Endothelial cell of umbilical vein (primary cell): ENCODE measurements around the gene MCOLN3. TPM values are rescaled to one million over a fixed set of nuclear protein-coding genes. Genes with fewer than 3 reads are reported as not detected.

Source experiments
- BruUV-seq: library from RNA; stranded (reverse); fragments of 400-500 nt; replicated peaks from 2 replicates; lab custom pipeline; 2021; lab: Mats Ljungman, UMichigan
- CTCF ChIA-PET: fragments of 300-600, 350-600 bp; sonication (Branson Sonifier 250); formaldehyde crosslinking; loops from one replicate; lab custom pipeline; 2021; ENCODE audit warnings: antibody characterized with exemption, inconsistent platforms; lab: Charles Lee
- POLR2A ChIA-PET: fragments of 300-600, 350-600 bp; sonication (Branson Sonifier 250); formaldehyde crosslinking; loops from one replicate; lab custom pipeline; 2021; ENCODE audit warnings: antibody characterized with exemption, inconsistent platforms; lab: Charles Lee
- DNase-seq: peaks from one replicate; pipeline ENCODE4 v3.0.0-alpha.2; 2011; ENCODE audit warnings: low read depth, low spot score
- FAIRE-seq: peaks from 2 replicates; lab custom pipeline; 2011; peaks lifted over from hg19 to GRCh38; lab: Jason Lieb, UNC
- H2AFZ ChIP-seq: 2 replicates; pipeline ENCODE4 v1.6.0; 2012; ENCODE audit warnings: low read depth, low read length, control low read depth, inconsistent platforms
- H3K27ac ChIP-seq: 2 replicates; pipeline ENCODE4 v1.5.1; 2011; ENCODE audit warnings: low read depth, mild to moderate bottlenecking, control low read depth, low read length, moderate library complexity; ENCODE audit not compliant: insufficient read depth
- H3K27me3 ChIP-seq, 2 experiments: 2 replicates each; pipeline versions ENCODE4 v1.6.0 to v1.6.1; 2011; ENCODE audit warnings: low read length in 2 of 2, mixed read lengths in 1 of 2; ENCODE audit not compliant: control insufficient read depth in 2 of 2, insufficient read depth in 2 of 2
- H3K36me3 ChIP-seq, 2 experiments: 2 replicates in 1 of 2; 3 replicates in 1 of 2; pipeline ENCODE4 v1.5.1; 2011; ENCODE audit warnings: low read length in 2 of 2, mild to moderate bottlenecking in 1 of 2, moderate library complexity in 1 of 2; ENCODE audit not compliant: control insufficient read depth in 2 of 2, insufficient read depth in 2 of 2; ENCODE audit errors: extremely low read depth in 1 of 2
- H3K4me1 ChIP-seq: 3 replicates; pipeline ENCODE4 v1.5.1; 2011; ENCODE audit warnings: mild to moderate bottlenecking, low read length; ENCODE audit not compliant: control insufficient read depth, insufficient read depth; ENCODE audit errors: extremely low read depth
- H3K4me2 ChIP-seq: 2 replicates; pipeline ENCODE4 v1.6.1; 2011; ENCODE audit warnings: low read length, control low read depth, mixed read lengths; ENCODE audit not compliant: insufficient read depth
- H3K4me3 ChIP-seq, 3 experiments: fragments of 200-600 bp in 1 of 3; sonication (generic), shearing (Covaris generic) in 1 of 3; replicated peaks in 1 of 3; 2 replicates each; pipeline ENCODE4 v1.5.1; 2011 to 2016; ENCODE audit warnings: control low read depth in 3 of 3, low read length in 3 of 3, mild to moderate bottlenecking in 2 of 3, inconsistent platforms in 1 of 3, low read depth in 1 of 3, moderate library complexity in 1 of 3; ENCODE audit not compliant: insufficient read depth in 1 of 3
- H3K79me2 ChIP-seq: 2 replicates; pipeline ENCODE4 v1.6.0; 2012; ENCODE audit warnings: low read length, inconsistent platforms; ENCODE audit not compliant: control insufficient read depth, insufficient read depth
- H3K9ac ChIP-seq: replicated peaks from 2 replicates; pipeline ENCODE3; 2011; ENCODE audit warnings: low read length, control low read depth; ENCODE audit not compliant: insufficient read depth; ENCODE audit errors: extremely low read depth
- H3K9me1 ChIP-seq: replicated peaks from 3 replicates; pipeline ENCODE4 v1.6.0; 2011; ENCODE audit warnings: mild to moderate bottlenecking, low read length; ENCODE audit not compliant: control insufficient read depth, insufficient read depth; ENCODE audit errors: extremely low read depth
- H3K9me3 ChIP-seq: replicated peaks from 2 replicates; pipeline ENCODE4 v1.5.1; 2012; ENCODE audit warnings: low read length, inconsistent platforms; ENCODE audit not compliant: control insufficient read depth, insufficient read depth
- H4K20me1 ChIP-seq: replicated peaks from 2 replicates; pipeline ENCODE3; 2011; ENCODE audit warnings: mild to moderate bottlenecking, low read length; ENCODE audit not compliant: control insufficient read depth, insufficient read depth; ENCODE audit errors: extremely low read depth
- EZH2 ChIP-seq: IDR thresholded peaks from 2 replicates; pipeline ENCODE4 v1.6.1; 2012; ENCODE audit warnings: borderline replicate concordance, low read depth, mild to moderate bottlenecking, moderate library complexity, low read length, inconsistent platforms; ENCODE audit not compliant: severe bottlenecking
- FOS ChIP-seq: IDR thresholded peaks from 2 replicates; pipeline ENCODE4 v1.6.1; 2011; ENCODE audit warnings: mild to moderate bottlenecking, low read length, moderate library complexity, borderline replicate concordance; ENCODE audit not compliant: insufficient read depth
- GATA2 ChIP-seq: IDR thresholded peaks from 2 replicates; pipeline ENCODE4 v1.7.0; 2011; ENCODE audit warnings: low read depth, mild to moderate bottlenecking, moderate library complexity, mixed read lengths, low read length; ENCODE audit not compliant: insufficient read length, insufficient read depth
- JUN ChIP-seq: IDR thresholded peaks from 2 replicates; pipeline ENCODE4 v1.6.1; 2011; ENCODE audit warnings: borderline replicate concordance, low read depth; ENCODE audit not compliant: insufficient read length, insufficient read depth
- MYC ChIP-seq: IDR thresholded peaks from one replicate; pipeline ENCODE4 v1.6.1; 2011; ENCODE audit warnings: mild to moderate bottlenecking, low read depth, low read length
- POLR2A ChIP-seq: IDR thresholded peaks from 2 replicates; pipeline ENCODE4 v1.6.1; 2012; ENCODE audit warnings: low read depth, mild to moderate bottlenecking, control low read depth, low read length
- POLR2AphosphoS5 ChIP-seq: IDR thresholded peaks from 2 replicates; pipeline ENCODE4 v1.6.1; 2012; ENCODE audit warnings: low read depth, mild to moderate bottlenecking, control low read depth, low read length, moderate library complexity; ENCODE audit not compliant: insufficient read depth
- dilution Hi-C: fragments of 300-500 bp; cut with MboI; formaldehyde crosslinking; loops from one replicate; pipeline ENCODE4 v1.15.0; 2019; ENCODE audit warnings: low sequenced_read_pairs; ENCODE audit not compliant: extremely low pct_ligation_motif_present
- intact Hi-C: fragments of 100-400 bp; cut with micrococcal nuclease; formaldehyde crosslinking; loops from one replicate; pipeline ENCODE4 v1.10.0; 2022
- polyA plus RNA-seq, 4 experiments: library from polyadenylated mRNA; depleted of rRNA in 3 of 4; stranded (reverse) in 3 of 4; unstranded in 1 of 4; fragments of >200 nt; gene quantifications; 2 replicates each; pipeline versions ENCODE4 v1.2.1 to v1.2.3, GENCODE V29; 2011 to 2012; ENCODE audit warnings: missing spikeins in 1 of 4
- total RNA-seq: library from RNA; stranded (reverse); gene quantifications from 2 replicates; pipeline ENCODE4 v1.2.3, GENCODE V29; 2021
- TF ChIP-seq, protein P1 (sequence below): IDR thresholded peaks from 2 replicates; pipeline ENCODE4 v1.6.1; 2011; ENCODE audit not compliant: insufficient read depth, insufficient read length
- TF ChIP-seq, protein P2 (sequence below), 2 donors: IDR thresholded peaks; 1 replicate in 1 of 2; 2 replicates in 1 of 2; pipeline ENCODE4 v1.5.1; 2011; ENCODE audit warnings: low read length in 2 of 2, mild to moderate bottlenecking in 2 of 2, moderate library complexity in 2 of 2, control low read depth in 1 of 2, inconsistent platforms in 1 of 2, low read depth in 1 of 2; ENCODE audit not compliant: insufficient read depth in 1 of 2; ENCODE audit errors: extremely low read depth in 1 of 2

Gene MCOLN3
- total and polyA plus RNA-seq, 2 donors (not counting 3 experiments of a cell fraction or from before 2014, with no cell fraction given), result 0.06 TPM; not detected in 1

DNA sequence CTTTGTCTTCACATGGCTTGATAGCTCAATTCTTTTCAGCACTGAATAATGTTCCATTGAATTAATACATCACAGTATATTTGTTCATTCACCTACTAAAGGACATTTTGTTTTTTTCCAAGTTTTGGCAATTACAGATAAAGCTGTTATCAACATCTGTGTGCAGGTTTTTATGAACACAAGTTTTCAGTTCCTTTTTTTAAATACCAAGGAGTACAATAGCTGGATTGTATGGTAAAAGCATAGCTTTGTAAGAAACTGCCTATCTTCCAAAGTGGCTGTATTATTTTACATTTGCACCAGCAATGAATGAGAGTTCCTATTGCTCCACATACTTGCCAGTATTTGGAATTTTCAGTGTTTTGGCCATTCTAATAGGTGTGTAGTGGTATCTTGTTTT lies 46.6 kb downstream of the MCOLN3 start:
- no peak overlapping the region for H3K4me3 ChIP-seq
- H3K9me1 ChIP-seq, result no peaks in the 10 kb centered on the region
- H3K27ac ChIP-seq, result no peak overlapping the region
- ChIA-PET POLR2A (no interaction called here), CTCF (interaction anchor here (1.5 kb wide), 2 partner anchors 9 to 57 kb away, joined by 3 to 5 read pairs; no protein-coding TSS in a partner anchor)
- FAIRE-seq, result no peak
- no peaks in the 10 kb centered on the region for H3K9me3 ChIP-seq
- H3K4me1 ChIP-seq, result peaks cover 3% of the 10 kb centered on the region
- H3K9ac ChIP-seq, result no peak overlapping the region
- peaks cover 38 to 58% of the 10 kb centered on the region in 2 experiments for H3K27me3 ChIP-seq
- H3K4me2 ChIP-seq, result no peak overlapping the region
- no peak overlapping the region for H2AFZ ChIP-seq
- no peak for DNase-seq
- dilution Hi-C loops (no loop called here), intact Hi-C loops (no loop called here)
- no peaks in the 10 kb centered on the region for H4K20me1 ChIP-seq
- BruUV-seq, result no TSS peak
- no peaks in the 10 kb centered on the region for H3K79me2 ChIP-seq
- TF ChIP-seq FOS (no peak), GATA2 (no peak), JUN (no peak), POLR2A (no peak), POLR2AphosphoS5 (no peak), MYC (no peak), EZH2 (no peak)
- TF ChIP-seq, protein P1, sequence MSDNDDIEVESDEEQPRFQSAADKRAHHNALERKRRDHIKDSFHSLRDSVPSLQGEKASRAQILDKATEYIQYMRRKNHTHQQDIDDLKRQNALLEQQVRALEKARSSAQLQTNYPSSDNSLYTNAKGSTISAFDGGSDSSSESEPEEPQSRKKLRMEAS, result no peak
- TF ChIP-seq, protein P2, sequence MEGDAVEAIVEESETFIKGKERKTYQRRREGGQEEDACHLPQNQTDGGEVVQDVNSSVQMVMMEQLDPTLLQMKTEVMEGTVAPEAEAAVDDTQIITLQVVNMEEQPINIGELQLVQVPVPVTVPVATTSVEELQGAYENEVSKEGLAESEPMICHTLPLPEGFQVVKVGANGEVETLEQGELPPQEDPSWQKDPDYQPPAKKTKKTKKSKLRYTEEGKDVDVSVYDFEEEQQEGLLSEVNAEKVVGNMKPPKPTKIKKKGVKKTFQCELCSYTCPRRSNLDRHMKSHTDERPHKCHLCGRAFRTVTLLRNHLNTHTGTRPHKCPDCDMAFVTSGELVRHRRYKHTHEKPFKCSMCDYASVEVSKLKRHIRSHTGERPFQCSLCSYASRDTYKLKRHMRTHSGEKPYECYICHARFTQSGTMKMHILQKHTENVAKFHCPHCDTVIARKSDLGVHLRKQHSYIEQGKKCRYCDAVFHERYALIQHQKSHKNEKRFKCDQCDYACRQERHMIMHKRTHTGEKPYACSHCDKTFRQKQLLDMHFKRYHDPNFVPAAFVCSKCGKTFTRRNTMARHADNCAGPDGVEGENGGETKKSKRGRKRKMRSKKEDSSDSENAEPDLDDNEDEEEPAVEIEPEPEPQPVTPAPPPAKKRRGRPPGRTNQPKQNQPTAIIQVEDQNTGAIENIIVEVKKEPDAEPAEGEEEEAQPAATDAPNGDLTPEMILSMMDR (IDR thresholded peaks at IDR 0.05; ENCODE audit: extremely low read depth in 1 of 2, insufficient read depth in 1 of 2, low read depth in 1 of 2, low read length in 2 of 2), result no peak
- no peaks in the 10 kb centered on the region for H3K36me3 ChIP-seq
